Astrocyte of the spinal cord (primary cell): Measurements from ENCODE around the gene FNDC3B.

Experiments used
- DNase-seq: peaks from one replicate; pipeline ENCODE4 v3.0.0; 2011; ENCODE audit warnings: low read depth, low spot score
- H3K4me3 ChIP-seq: 2 replicates; pipeline ENCODE4 v1.5.1; 2011; ENCODE audit warnings: low read depth, mild to moderate bottlenecking, low read length, moderate library complexity
- CTCF ChIP-seq: IDR thresholded peaks from 2 replicates; pipeline ENCODE4 v1.5.1; 2012; ENCODE audit warnings: low read depth, mild to moderate bottlenecking, low read length, inconsistent platforms
- in situ Hi-C: cut with HindIII; loops from 2 replicates; pipeline ENCODE4 v1.10.0; 2017; ENCODE audit warnings: low sequenced_read_pairs

FNDC3B gene

GRCh38 chr3:172066880-172067796 is 27.8 kb downstream of the FNDC3B start:
- in situ Hi-C loops, result no loop called here
- no peak overlapping the region for H3K4me3 ChIP-seq
- TF ChIP-seq CTCF, result no peak
- no peak for DNase-seq

DNA sequence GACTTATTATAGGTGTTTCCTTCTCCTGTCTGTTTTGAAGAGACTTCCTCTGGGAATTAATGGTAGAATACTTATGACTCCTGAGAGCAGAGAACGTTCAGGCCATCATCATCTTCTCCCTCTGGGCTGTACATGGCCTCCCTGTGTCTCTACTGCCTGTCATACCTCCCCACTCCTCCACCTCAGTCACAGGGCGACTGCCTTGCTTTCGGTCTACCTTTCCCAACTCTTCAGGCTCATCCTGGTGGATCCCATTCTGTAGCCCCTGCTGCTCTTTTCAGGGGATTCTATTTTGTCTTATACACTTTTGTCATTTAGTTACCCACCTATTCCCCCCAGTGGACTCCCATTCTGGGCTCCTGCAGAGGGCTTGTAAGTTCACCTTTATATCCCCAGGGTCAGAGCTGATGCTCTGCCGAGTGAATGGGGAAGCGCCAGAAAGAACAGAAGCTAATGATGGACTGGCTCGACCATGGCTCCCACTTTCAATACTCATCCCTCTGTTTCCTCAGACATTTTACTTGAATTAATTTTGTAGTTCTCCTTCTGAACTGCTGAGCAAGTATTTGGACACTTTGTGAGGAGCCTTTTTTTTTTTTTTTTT is 28.6 kb downstream of the FNDC3B start:
- TF ChIP-seq CTCF, result no peak
- in situ Hi-C loops, result no loop called here
- DNase-seq, result no peak
- H3K4me3 ChIP-seq, result no peak overlapping the region

GRCh38 chr3:172068977-172069376 is 29.6 kb downstream of the FNDC3B start:
- DNase-seq, result no peak
- no peak overlapping the region for H3K4me3 ChIP-seq
- in situ Hi-C loops, result no loop called here
- TF ChIP-seq CTCF, result no peak

DNA sequence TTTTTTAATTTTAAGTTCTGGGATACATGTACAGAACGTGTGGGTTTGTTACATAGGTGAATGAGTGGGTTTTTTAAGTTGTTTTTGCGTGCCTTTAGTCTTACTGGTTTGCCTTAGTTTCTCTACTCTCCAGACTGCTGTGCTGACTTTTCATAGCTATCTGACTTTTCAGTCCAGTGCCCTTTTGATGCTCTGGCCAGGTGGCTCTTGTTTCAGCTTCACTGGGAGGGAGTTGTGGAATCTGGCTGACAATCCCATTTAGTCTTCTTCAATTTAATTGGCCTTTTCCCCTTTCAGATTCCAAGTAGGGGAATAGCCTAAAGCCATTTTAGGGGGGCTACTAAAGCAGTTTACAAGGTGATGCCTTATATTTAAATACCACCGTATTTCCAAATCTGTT is 30.1 kb downstream of the FNDC3B start:
- no peak for TF ChIP-seq CTCF
- no peak overlapping the region for H3K4me3 ChIP-seq
- in situ Hi-C loops, result no loop called here
- DNase-seq, result no peak

GRCh38 chr3:172070269-172070668 is 30.9 kb downstream of the FNDC3B start:
- in situ Hi-C loops, result no loop called here
- H3K4me3 ChIP-seq, result no peak overlapping the region
- TF ChIP-seq CTCF, result no peak

GRCh38 chr3:172070802-172071201 is 31.4 kb downstream of the FNDC3B start:
- no peak for TF ChIP-seq CTCF
- in situ Hi-C loops, result no loop called here
- no peak overlapping the region for H3K4me3 ChIP-seq

More at GRCh38 chr3:172070269-172070668, 30.9 kb downstream of the FNDC3B start:
- DNase-seq, result no peak

More at GRCh38 chr3:172070802-172071201, 31.4 kb downstream of the FNDC3B start:
- no peak for DNase-seq
